ENCODE measurements around the gene CUX1.

Gene CUX1

GRCh38 chr7:101943306-101943705, 125.9 kb downstream of the CUX1 start:
- DNase-seq (ENCODE audit: low read depth in 1 of 2, low spot score in 1 of 2), result no peak
- TF ChIP-seq GABPA (IDR thresholded peaks at IDR 0.05; ENCODE audit: low read depth) (no peak), REST (IDR thresholded peaks at IDR 0.05; ENCODE audit: insufficient replicate concordance, low read depth) (no peak)
- TF ChIP-seq, protein P1, sequence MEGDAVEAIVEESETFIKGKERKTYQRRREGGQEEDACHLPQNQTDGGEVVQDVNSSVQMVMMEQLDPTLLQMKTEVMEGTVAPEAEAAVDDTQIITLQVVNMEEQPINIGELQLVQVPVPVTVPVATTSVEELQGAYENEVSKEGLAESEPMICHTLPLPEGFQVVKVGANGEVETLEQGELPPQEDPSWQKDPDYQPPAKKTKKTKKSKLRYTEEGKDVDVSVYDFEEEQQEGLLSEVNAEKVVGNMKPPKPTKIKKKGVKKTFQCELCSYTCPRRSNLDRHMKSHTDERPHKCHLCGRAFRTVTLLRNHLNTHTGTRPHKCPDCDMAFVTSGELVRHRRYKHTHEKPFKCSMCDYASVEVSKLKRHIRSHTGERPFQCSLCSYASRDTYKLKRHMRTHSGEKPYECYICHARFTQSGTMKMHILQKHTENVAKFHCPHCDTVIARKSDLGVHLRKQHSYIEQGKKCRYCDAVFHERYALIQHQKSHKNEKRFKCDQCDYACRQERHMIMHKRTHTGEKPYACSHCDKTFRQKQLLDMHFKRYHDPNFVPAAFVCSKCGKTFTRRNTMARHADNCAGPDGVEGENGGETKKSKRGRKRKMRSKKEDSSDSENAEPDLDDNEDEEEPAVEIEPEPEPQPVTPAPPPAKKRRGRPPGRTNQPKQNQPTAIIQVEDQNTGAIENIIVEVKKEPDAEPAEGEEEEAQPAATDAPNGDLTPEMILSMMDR (IDR thresholded peaks at IDR 0.05; ENCODE audit: insufficient read depth, low read length), result no peak
- Histone ChIP-seq H3K4me3 (replicated peaks; ENCODE audit: insufficient read depth, low read length) (no peak overlapping the region), H3K27ac (replicated peaks) (no peak overlapping the region), H3K27me3 (ENCODE audit: insufficient read depth, poor library complexity, severe bottlenecking) (no peaks in the 10 kb centered on the region)

DNA sequence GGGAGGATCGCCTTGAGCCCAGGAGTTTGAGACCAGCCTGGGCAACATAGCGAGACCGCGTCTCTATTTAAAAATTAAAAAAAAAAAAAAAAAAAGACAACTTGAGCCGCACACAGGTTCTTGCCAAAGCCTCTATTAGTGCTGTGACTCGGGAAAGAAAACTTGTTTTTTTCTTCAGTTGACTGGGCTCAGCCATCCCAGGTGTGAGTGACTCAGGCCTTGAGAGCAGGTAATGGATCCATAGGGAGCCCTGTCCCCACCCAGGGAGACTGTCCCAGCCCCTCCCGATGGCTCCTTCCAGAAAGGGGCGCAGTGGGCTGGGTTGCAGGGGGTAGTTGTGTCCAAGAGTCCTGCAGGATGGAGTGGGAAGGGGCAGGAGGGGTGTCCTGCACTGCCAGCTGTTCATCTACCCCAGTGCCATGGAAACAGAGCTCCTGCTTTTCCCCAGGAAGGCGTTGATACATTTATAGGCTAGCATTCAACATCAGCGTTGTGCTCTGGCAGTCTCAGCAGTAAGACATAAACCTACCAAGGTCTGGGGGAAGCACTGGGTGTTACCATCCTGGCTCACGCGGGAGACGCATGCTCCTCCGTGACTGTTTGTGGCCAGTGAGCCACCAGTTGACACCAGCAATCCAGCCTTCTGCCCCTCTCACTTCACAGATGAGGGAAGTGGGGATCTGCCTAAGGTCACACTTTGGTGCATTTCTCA, 126.6 kb downstream of the CUX1 start:
- TF ChIP-seq, protein P1 (IDR thresholded peaks at IDR 0.05; ENCODE audit: insufficient read depth, low read length), result no peak
- TF ChIP-seq REST (IDR thresholded peaks at IDR 0.05; ENCODE audit: insufficient replicate concordance, low read depth) (no peak), POLR2AphosphoS5 (IDR thresholded peaks at IDR 0.05; ENCODE audit: low read depth) (no peak), GABPA (IDR thresholded peaks at IDR 0.05; ENCODE audit: low read depth) (no peak), SPI1 (IDR thresholded peaks at IDR 0.05; ENCODE audit: borderline replicate concordance, low read depth) (no peak)
- DNase-seq (ENCODE audit: low read depth in 1 of 2, low spot score in 1 of 2), result no peak
- H3K27ac ChIP-seq (replicated peaks), result no peak overlapping the region
- H3K27me3 ChIP-seq (ENCODE audit: insufficient read depth, poor library complexity, severe bottlenecking), result no peaks in the 10 kb centered on the region
- no peak overlapping the region for H3K4me3 ChIP-seq (replicated peaks; ENCODE audit: insufficient read depth, low read length)

DNA sequence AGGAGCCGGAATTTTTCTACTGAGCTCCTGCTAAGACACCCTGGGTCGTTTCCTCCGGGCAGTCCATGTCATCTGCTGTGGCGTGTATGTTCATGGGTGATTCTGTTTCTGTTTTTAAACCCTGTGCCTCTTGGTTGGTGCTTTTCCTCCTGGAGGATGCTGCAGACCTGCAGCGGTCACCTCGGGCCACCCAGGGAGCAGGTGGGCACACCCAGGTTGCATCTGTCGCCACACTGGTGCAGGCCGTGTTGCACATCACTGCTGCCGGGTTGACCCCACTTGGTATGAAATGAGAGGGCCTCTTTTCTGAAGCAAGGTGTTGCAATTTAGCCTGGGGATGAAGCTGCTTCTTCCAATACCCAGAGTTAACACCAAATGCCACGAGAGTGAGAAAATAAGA, 127.2 kb downstream of the CUX1 start:
- TF ChIP-seq GABPA (IDR thresholded peaks at IDR 0.05; ENCODE audit: low read depth), result no peak
- no peak for TF ChIP-seq SPI1 (IDR thresholded peaks at IDR 0.05; ENCODE audit: borderline replicate concordance, low read depth)
- TF ChIP-seq, protein P1 (IDR thresholded peaks at IDR 0.05; ENCODE audit: insufficient read depth, low read length), result no peak
- no peak for TF ChIP-seq POLR2AphosphoS5 (IDR thresholded peaks at IDR 0.05; ENCODE audit: low read depth)
- TF ChIP-seq REST (IDR thresholded peaks at IDR 0.05; ENCODE audit: insufficient replicate concordance, low read depth), result no peak
- Histone ChIP-seq H3K27me3 (ENCODE audit: insufficient read depth, poor library complexity, severe bottlenecking) (no peaks in the 10 kb centered on the region), H3K27ac (replicated peaks) (no peak overlapping the region), H3K4me3 (replicated peaks; ENCODE audit: insufficient read depth, low read length) (no peak overlapping the region)
- DNase-seq (ENCODE audit: low read depth in 1 of 2, low spot score in 1 of 2), result no peak

All from HL-60 (cell line).